ENCODE measurements around the gene EIF2A.

GRCh38 chr3:150544041-150544440 is 2.5 kb upstream of the EIF2A start:
- TF ChIP-seq, protein P1, sequence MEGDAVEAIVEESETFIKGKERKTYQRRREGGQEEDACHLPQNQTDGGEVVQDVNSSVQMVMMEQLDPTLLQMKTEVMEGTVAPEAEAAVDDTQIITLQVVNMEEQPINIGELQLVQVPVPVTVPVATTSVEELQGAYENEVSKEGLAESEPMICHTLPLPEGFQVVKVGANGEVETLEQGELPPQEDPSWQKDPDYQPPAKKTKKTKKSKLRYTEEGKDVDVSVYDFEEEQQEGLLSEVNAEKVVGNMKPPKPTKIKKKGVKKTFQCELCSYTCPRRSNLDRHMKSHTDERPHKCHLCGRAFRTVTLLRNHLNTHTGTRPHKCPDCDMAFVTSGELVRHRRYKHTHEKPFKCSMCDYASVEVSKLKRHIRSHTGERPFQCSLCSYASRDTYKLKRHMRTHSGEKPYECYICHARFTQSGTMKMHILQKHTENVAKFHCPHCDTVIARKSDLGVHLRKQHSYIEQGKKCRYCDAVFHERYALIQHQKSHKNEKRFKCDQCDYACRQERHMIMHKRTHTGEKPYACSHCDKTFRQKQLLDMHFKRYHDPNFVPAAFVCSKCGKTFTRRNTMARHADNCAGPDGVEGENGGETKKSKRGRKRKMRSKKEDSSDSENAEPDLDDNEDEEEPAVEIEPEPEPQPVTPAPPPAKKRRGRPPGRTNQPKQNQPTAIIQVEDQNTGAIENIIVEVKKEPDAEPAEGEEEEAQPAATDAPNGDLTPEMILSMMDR (IDR thresholded peaks at IDR 0.05) = no peak
- no peak for TF ChIP-seq POLR2A (IDR thresholded peaks at IDR 0.05)
